MCF 10A (cell line): ENCODE results near the gene ERBB2. TPM values are rescaled to one million over a fixed set of nuclear protein-coding genes. Genes with fewer than 3 reads are reported as not detected.

ENCODE experiments used
- BruUV-seq: library from RNA; stranded (reverse); fragments of 400-500 nt; replicated peaks from 2 replicates; lab custom pipeline; 2021; lab: Mats Ljungman, UMichigan
- CTCF ChIA-PET: fragments of 300-600 bp; sonication (Branson Sonifier 250); formaldehyde crosslinking; extraction: SDS; loops from one replicate; lab custom pipeline; 2021; ENCODE audit warnings: antibody characterized with exemption, inconsistent platforms; lab: Yijun Ruan, JAX
- POLR2A ChIA-PET: fragments of 300-600, 350-650 bp; sonication (Branson Sonifier 250); formaldehyde crosslinking; extraction: SDS; loops from one replicate; lab custom pipeline; 2020; ENCODE audit warnings: antibody characterized with exemption, inconsistent platforms; lab: Yijun Ruan, JAX
- DNase-seq: peaks from one replicate; pipeline ENCODE4 v3.0.0-alpha.2; 2018; ENCODE audit not compliant: unreplicated experiment
- H3K27ac Mint-ChIP-seq: one replicate; pipeline ENCODE4 v1.8.0; 2022; ENCODE audit warnings: mild to moderate bottlenecking, low read depth, mixed read lengths; ENCODE audit not compliant: unreplicated experiment
- H3K27me3 Mint-ChIP-seq: one replicate; pipeline ENCODE4 v1.8.0; 2022; ENCODE audit warnings: mixed read lengths; ENCODE audit not compliant: insufficient read depth, unreplicated experiment
- H3K36me3 Mint-ChIP-seq: one replicate; pipeline ENCODE4 v1.8.0; 2022; ENCODE audit warnings: mild to moderate bottlenecking, moderate library complexity, mixed read lengths; ENCODE audit not compliant: insufficient read depth, unreplicated experiment
- H3K4me1 Mint-ChIP-seq: one replicate; pipeline ENCODE4 v1.8.0; 2022; ENCODE audit warnings: mixed read lengths; ENCODE audit not compliant: insufficient read depth, unreplicated experiment
- H3K4me3 Mint-ChIP-seq: one replicate; pipeline ENCODE4 v1.8.0; 2022; ENCODE audit warnings: mild to moderate bottlenecking, moderate library complexity, mixed read lengths; ENCODE audit not compliant: unreplicated experiment
- H3K9me3 Mint-ChIP-seq: one replicate; pipeline ENCODE4 v1.8.0; 2022; ENCODE audit warnings: mixed read lengths; ENCODE audit not compliant: unreplicated experiment
- intact Hi-C: fragments of 100-400 bp; cut with micrococcal nuclease; formaldehyde crosslinking; loops from 2 replicates; pipeline ENCODE4 v1.14.1; 2022
- total RNA-seq: library from RNA; stranded (reverse); gene quantifications from 2 replicates; pipeline ENCODE4 v1.2.3, GENCODE V29; 2022
- TF ChIP-seq, protein P1 (sequence below): fragments of 200-600 bp; IDR thresholded peaks from one replicate; pipeline ENCODE4 v1.8.0; 2022; ENCODE audit warnings: antibody characterized with exemption, mild to moderate bottlenecking; ENCODE audit not compliant: unreplicated experiment

The ERBB2 gene
- total RNA-seq, 1 experiment from 2014 or later = 33.7 TPM

DNA sequence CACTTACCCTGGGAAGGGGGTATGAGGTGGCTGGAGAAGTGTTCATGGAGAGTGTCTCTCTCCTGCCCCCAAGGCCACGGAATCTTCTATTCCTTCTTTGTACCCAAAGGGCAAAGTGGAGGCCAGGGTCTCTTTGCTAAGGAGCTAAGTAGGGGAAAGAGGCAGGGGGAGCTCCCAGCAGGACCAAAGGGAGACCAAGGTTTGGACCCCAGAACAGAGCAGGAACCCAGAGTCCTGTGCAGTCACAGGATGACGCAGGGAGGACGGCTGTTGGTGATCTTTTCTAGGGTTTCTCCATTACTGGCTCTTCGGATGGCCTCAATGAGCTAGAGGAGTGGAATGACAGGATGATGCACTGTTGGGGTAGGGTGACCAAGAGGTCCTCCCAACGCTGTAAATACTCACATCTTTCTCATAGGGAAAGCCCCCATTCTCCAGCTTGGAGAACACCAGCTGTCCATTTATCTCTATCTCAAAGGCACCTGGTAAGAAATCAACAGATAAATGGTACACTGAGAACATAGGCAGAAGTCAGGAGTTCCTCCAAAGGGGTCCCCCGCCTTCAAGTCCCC, 29.5 kb downstream of the ERBB2 start:
- POLR2A ChIA-PET = interaction anchor here (1.0 to 3.8 kb wide), 12 partner anchors 9 to 250 kb away, joined by 3 to 36 read pairs (median 6); partner anchors contain the start of genes ERBB2, PGAP3, PSMD3 and STARD3
- no peaks in the 10 kb centered on the region for H3K9me3 Mint-ChIP-seq

DNA sequence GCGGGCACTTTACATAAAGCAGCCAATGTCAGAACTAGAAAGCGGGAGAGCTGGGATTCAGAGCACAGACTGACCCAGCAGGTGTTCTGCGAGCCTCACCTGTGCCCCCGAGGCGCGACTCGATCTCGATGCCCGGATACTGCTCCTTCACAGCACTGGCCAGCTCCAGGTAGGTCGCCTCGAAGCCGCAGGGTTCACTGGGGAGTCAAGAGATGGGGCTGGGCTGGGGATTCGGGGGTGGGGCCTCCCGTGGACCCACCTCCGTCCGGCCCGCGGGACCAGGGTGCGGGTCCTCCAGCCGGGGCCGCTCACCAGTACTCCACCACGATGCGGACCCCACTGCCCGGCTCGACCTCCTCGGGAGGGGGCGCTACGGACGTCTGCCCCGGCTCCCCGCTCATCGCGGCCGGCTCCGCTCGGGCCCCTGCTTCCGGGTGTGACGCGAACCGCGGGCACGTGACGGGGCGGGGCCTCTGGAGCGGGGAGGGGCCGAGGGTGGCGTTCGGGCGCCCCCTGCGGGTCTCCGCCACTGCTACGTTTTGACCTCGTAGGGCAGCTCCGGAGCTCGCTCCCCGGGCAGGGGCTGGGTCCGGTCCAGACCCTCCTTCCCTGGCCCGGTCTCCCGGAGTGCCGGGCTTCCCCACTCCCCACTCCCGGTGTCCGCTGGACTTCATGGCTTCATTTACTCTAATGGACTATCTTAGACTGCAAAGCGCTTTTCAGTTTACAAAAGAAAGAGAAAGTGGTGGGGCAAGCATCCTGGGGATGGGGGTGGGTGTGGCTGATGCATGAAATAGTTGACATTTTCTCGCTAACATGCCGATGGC, 30.4 kb downstream of the ERBB2 start, which contains the start of gene MIEN1:
Gene MIEN1 (minus strand): TSS at position 438 of the 827 bp plus-strand sequence. CDS start 37 bp downstream, at position 401.
- TSS peak; percentile 75 for BruUV-seq
- intact Hi-C loops = no loop called here
- H3K36me3 Mint-ChIP-seq = peaks cover 21% of the 10 kb centered on the region
- peaks cover 10% of the 10 kb centered on the region for H3K4me1 Mint-ChIP-seq
- H3K9me3 Mint-ChIP-seq = no peaks in the 10 kb centered on the region
- no peaks in the 10 kb centered on the region for H3K27me3 Mint-ChIP-seq
- ChIA-PET CTCF (interaction anchor here (0.6 to 2.6 kb wide), 23 partner anchors 9 to 962 kb away, joined by 3 to 19 read pairs (median 4); partner anchors contain the start of genes ERBB2 and TCAP), POLR2A (interaction anchor here (0.9 to 3.8 kb wide), 14 partner anchors 8 to 250 kb away, joined by 3 to 36 read pairs (median 6); partner anchors contain the start of genes ERBB2, PGAP3, PSMD3 and STARD3)
- peak; percentile 82 for DNase-seq
- H3K4me3 Mint-ChIP-seq = peak within 1 kb of the TSS; percentile 78
- TF ChIP-seq, protein P1, sequence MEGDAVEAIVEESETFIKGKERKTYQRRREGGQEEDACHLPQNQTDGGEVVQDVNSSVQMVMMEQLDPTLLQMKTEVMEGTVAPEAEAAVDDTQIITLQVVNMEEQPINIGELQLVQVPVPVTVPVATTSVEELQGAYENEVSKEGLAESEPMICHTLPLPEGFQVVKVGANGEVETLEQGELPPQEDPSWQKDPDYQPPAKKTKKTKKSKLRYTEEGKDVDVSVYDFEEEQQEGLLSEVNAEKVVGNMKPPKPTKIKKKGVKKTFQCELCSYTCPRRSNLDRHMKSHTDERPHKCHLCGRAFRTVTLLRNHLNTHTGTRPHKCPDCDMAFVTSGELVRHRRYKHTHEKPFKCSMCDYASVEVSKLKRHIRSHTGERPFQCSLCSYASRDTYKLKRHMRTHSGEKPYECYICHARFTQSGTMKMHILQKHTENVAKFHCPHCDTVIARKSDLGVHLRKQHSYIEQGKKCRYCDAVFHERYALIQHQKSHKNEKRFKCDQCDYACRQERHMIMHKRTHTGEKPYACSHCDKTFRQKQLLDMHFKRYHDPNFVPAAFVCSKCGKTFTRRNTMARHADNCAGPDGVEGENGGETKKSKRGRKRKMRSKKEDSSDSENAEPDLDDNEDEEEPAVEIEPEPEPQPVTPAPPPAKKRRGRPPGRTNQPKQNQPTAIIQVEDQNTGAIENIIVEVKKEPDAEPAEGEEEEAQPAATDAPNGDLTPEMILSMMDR = peak; percentile 78
- peak within 1 kb of the TSS; percentile 73 for H3K27ac Mint-ChIP-seq

More for the DNA sequence above, 29.5 kb downstream of the ERBB2 start:
- H3K4me1 Mint-ChIP-seq = peaks cover 10% of the 10 kb centered on the region
- H3K36me3 Mint-ChIP-seq = peaks cover 21% of the 10 kb centered on the region
- TF ChIP-seq, protein P1 = no peak
- BruUV-seq = no TSS peak
- no peaks in the 10 kb centered on the region for H3K27me3 Mint-ChIP-seq
- intact Hi-C loops = no loop called here
- no peak for DNase-seq
- CTCF ChIA-PET = interaction anchor here (0.6 to 2.6 kb wide), 20 partner anchors 8 to 1027 kb away, joined by 3 to 19 read pairs (median 4); partner anchors contain the start of gene ERBB2
- H3K27ac Mint-ChIP-seq = peak overlapping the region; percentile 73
- H3K4me3 Mint-ChIP-seq = peak overlapping the region; percentile 78

DNA sequence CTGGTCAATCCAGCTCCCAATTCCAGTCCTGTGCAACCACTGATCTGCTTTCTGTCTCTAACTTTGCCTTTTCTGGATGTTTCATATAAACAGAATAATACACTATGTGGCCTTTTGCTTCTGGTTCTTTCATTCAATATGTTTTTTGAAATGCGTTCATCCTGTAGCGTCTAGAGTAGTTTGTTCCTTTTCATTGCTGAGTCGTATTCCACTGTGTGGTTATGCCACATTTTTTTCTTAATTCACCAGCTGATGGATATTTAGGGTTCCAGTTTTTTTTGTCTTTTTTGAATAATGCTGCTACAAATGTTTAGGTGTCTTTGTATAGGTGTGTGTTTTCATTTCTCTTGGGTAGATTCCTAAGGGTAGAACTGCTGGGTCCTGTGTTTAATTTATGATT, 32.7 kb downstream of the ERBB2 start:
- TF ChIP-seq, protein P1 = no peak
- intact Hi-C loops = no loop called here
- no peak overlapping the region for H3K27ac Mint-ChIP-seq
- no peak for DNase-seq
- ChIA-PET CTCF (interaction anchor here (2.0 kb wide), 1 partner anchor 111 kb away, joined by 7 read pairs; no protein-coding TSS in a partner anchor), POLR2A (interaction anchor here (0.6 to 1.6 kb wide), 2 partner anchors 16 to 248 kb away, joined by 4 to 7 read pairs; partner anchors contain the start of gene PSMD3)
- H3K36me3 Mint-ChIP-seq = peaks cover 10% of the 10 kb centered on the region
- H3K4me1 Mint-ChIP-seq = peaks cover 19% of the 10 kb centered on the region
- BruUV-seq = no TSS peak
- no peak overlapping the region for H3K4me3 Mint-ChIP-seq
- H3K9me3 Mint-ChIP-seq = no peaks in the 10 kb centered on the region
- peaks cover 11% of the 10 kb centered on the region for H3K27me3 Mint-ChIP-seq
